ENCODE measurements around the gene PPFIA1.

DNA sequence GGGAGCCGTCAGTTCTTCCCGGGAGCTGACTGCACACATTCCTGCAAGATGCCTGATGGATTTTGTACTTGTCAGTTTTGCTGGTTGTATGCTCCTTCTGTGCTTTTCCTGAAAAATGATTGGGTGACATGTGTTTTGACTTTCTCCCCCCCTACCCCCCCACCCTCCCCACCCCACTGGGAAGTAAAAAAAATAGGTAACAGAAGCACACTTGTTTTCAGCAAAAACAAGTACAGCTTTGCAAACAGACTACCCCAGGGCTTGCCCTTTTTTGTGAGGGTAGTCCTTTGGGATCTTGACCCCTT lies 1.1 kb downstream of the PPFIA1 start:
- TF ChIP-seq MYC (CRISPR knock-in tag; IDR thresholded peaks at IDR 0.05; ENCODE audit: borderline replicate concordance) = no peak
- no peak for TF ChIP-seq POLR2AphosphoS5 (IDR thresholded peaks at IDR 0.05; ENCODE audit: low read depth, low read length)
- TF ChIP-seq CENPT (CRISPR knock-in tag; IDR thresholded peaks at IDR 0.05; ENCODE audit: low read depth) = no peak
- no peak for TF ChIP-seq ZNF232 (CRISPR knock-in tag; IDR thresholded peaks at IDR 0.05; ENCODE audit: borderline replicate concordance)
- no peak for TF ChIP-seq POLR2A (IDR thresholded peaks at IDR 0.05; ENCODE audit: insufficient read depth in 1 of 2, low read depth in 2 of 2, low read length in 2 of 2)
- no peak for TF ChIP-seq BRCA1 (CRISPR knock-in tag; IDR thresholded peaks at IDR 0.05)
- TF ChIP-seq, protein P1, sequence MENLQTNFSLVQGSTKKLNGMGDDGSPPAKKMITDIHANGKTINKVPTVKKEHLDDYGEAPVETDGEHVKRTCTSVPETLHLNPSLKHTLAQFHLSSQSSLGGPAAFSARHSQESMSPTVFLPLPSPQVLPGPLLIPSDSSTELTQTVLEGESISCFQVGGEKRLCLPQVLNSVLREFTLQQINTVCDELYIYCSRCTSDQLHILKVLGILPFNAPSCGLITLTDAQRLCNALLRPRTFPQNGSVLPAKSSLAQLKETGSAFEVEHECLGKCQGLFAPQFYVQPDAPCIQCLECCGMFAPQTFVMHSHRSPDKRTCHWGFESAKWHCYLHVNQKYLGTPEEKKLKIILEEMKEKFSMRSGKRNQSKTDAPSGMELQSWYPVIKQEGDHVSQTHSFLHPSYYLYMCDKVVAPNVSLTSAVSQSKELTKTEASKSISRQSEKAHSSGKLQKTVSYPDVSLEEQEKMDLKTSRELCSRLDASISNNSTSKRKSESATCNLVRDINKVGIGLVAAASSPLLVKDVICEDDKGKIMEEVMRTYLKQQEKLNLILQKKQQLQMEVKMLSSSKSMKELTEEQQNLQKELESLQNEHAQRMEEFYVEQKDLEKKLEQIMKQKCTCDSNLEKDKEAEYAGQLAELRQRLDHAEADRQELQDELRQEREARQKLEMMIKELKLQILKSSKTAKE (CRISPR knock-in tag; IDR thresholded peaks at IDR 0.05; ENCODE audit: borderline replicate concordance) = no peak
- TF ChIP-seq IRX3 (CRISPR knock-in tag; IDR thresholded peaks at IDR 0.05; ENCODE audit: borderline replicate concordance, low read depth) = no peak
- TF ChIP-seq, protein P2, sequence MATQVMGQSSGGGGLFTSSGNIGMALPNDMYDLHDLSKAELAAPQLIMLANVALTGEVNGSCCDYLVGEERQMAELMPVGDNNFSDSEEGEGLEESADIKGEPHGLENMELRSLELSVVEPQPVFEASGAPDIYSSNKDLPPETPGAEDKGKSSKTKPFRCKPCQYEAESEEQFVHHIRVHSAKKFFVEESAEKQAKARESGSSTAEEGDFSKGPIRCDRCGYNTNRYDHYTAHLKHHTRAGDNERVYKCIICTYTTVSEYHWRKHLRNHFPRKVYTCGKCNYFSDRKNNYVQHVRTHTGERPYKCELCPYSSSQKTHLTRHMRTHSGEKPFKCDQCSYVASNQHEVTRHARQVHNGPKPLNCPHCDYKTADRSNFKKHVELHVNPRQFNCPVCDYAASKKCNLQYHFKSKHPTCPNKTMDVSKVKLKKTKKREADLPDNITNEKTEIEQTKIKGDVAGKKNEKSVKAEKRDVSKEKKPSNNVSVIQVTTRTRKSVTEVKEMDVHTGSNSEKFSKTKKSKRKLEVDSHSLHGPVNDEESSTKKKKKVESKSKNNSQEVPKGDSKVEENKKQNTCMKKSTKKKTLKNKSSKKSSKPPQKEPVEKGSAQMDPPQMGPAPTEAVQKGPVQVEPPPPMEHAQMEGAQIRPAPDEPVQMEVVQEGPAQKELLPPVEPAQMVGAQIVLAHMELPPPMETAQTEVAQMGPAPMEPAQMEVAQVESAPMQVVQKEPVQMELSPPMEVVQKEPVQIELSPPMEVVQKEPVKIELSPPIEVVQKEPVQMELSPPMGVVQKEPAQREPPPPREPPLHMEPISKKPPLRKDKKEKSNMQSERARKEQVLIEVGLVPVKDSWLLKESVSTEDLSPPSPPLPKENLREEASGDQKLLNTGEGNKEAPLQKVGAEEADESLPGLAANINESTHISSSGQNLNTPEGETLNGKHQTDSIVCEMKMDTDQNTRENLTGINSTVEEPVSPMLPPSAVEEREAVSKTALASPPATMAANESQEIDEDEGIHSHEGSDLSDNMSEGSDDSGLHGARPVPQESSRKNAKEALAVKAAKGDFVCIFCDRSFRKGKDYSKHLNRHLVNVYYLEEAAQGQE (IDR thresholded peaks at IDR 0.05; ENCODE audit: borderline replicate concordance in 1 of 2, low read depth in 1 of 2, low read length in 2 of 2) = no peak
- TF ChIP-seq CCAR2 (optimal IDR thresholded peaks at IDR 0.05; ENCODE audit: low read depth, low read length) = no peak
- TF ChIP-seq, protein P3, sequence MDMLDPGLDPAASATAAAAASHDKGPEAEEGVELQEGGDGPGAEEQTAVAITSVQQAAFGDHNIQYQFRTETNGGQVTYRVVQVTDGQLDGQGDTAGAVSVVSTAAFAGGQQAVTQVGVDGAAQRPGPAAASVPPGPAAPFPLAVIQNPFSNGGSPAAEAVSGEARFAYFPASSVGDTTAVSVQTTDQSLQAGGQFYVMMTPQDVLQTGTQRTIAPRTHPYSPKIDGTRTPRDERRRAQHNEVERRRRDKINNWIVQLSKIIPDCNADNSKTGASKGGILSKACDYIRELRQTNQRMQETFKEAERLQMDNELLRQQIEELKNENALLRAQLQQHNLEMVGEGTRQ (IDR thresholded peaks at IDR 0.05; ENCODE audit: low read depth, low read length) = no peak
- TF ChIP-seq, protein P3 (CRISPR knock-in tag; IDR thresholded peaks at IDR 0.05; ENCODE audit: borderline replicate concordance) = no peak

Measured in HepG2 (cell line).